Lung (tissue), 12 donors: ENCODE results near the gene CDH4. TPM values are rescaled to one million over a fixed set of nuclear protein-coding genes. Genes with fewer than 3 reads are reported as not detected.
A peak's percentile ranks its signal among the peaks of the same experiment; 100 is the strongest.

ENCODE experiments used
- ATAC-seq: fragments of 200-7000 bp; cut with Tn5 transposase; one replicate; pipeline ENCODE4 v1.9.1; 2020; ENCODE audit warnings: moderate number of reproducible peaks; ENCODE audit not compliant: insufficient read depth, low FRiP score
- DNase-seq, 3 donors: peaks; one replicate each; pipeline ENCODE4 v3.0.0-alpha.2; 2013 to 2017
- H3K27ac ChIP-seq, 2 donors: one replicate each; pipeline ENCODE4 v1.5.1; 2013; ENCODE audit warnings: mild to moderate bottlenecking in 2 of 2, moderate library complexity in 2 of 2, control low read depth in 1 of 2, inconsistent platforms in 1 of 2, low read depth in 1 of 2, low read length in 1 of 2
- H3K27me3 ChIP-seq, 3 donors: one replicate each; pipeline ENCODE4 v1.5.1; 2013; ENCODE audit warnings: low read length in 2 of 3; ENCODE audit not compliant: control insufficient read depth in 3 of 3, insufficient read depth in 3 of 3
- H3K36me3 ChIP-seq, 4 donors: one replicate each; pipeline ENCODE4 v1.5.1; 2013; ENCODE audit warnings: low read length in 4 of 4, mild to moderate bottlenecking in 1 of 4, moderate library complexity in 1 of 4; ENCODE audit not compliant: control insufficient read depth in 4 of 4, insufficient read depth in 4 of 4
- H3K4me1 ChIP-seq, 5 donors: one replicate each; pipeline ENCODE4 v1.5.1; 2013; ENCODE audit warnings: low read length in 5 of 5, mild to moderate bottlenecking in 2 of 5, moderate library complexity in 1 of 5; ENCODE audit not compliant: control insufficient read depth in 5 of 5, insufficient read depth in 5 of 5
- H3K4me3 ChIP-seq: one replicate; pipeline ENCODE4 v1.5.1; 2013; ENCODE audit warnings: mild to moderate bottlenecking, control low read depth, moderate library complexity
- H3K9ac ChIP-seq, 2 donors: one replicate each; pipeline ENCODE4 v1.5.1; 2013; ENCODE audit warnings: low read length in 2 of 2, control low read depth in 1 of 2; ENCODE audit not compliant: insufficient read depth in 1 of 2
- H3K9me3 ChIP-seq, 4 donors: one replicate each; pipeline ENCODE4 v1.5.1; 2013; ENCODE audit warnings: low read length in 3 of 4, mild to moderate bottlenecking in 1 of 4, moderate library complexity in 1 of 4; ENCODE audit not compliant: control insufficient read depth in 4 of 4, insufficient read depth in 3 of 4
- WGBS, 2 donors: extraction: QIAGEN DNeasy Blood & Tissue Kit; methylation state at CpG; one replicate each; pipeline ENCODE4 v1.1.7; 2013; 5-methylcytosine and 5-hydroxymethylcytosine counted together
- polyA plus RNA-seq, 2 donors: library from polyadenylated mRNA; stranded (reverse); fragments of 200-250 nt; gene quantifications; one replicate each; pipeline ENCODE4 v1.2.1, GENCODE V29; 2013
- total RNA-seq, 2 donors: library from RNA; depleted of rRNA in 1 of 2; stranded (reverse); fragments of >200 nt in 1 of 2; gene quantifications; one replicate each; pipeline ENCODE4 v1.2.1, GENCODE V29; 2014 to 2021
- TF ChIP-seq, protein P1 (sequence below): IDR thresholded peaks from 2 replicates; pipeline ENCODE4 v1.5.1; 2012; ENCODE audit warnings: mild to moderate bottlenecking; ENCODE audit errors: control extremely low read depth, extremely low read depth
- donor health status: control.
- donor health status: control.
- donor health status: Bipolar disorder and iron deficiency.
- donor health status: healthy.
- donor health status: DM: yes; HTN: yes; CAD: no.

CDH4 gene
- total and polyA plus RNA-seq, 4 donors = 0.10 to 2.1 (median 0.34) TPM

DNA sequence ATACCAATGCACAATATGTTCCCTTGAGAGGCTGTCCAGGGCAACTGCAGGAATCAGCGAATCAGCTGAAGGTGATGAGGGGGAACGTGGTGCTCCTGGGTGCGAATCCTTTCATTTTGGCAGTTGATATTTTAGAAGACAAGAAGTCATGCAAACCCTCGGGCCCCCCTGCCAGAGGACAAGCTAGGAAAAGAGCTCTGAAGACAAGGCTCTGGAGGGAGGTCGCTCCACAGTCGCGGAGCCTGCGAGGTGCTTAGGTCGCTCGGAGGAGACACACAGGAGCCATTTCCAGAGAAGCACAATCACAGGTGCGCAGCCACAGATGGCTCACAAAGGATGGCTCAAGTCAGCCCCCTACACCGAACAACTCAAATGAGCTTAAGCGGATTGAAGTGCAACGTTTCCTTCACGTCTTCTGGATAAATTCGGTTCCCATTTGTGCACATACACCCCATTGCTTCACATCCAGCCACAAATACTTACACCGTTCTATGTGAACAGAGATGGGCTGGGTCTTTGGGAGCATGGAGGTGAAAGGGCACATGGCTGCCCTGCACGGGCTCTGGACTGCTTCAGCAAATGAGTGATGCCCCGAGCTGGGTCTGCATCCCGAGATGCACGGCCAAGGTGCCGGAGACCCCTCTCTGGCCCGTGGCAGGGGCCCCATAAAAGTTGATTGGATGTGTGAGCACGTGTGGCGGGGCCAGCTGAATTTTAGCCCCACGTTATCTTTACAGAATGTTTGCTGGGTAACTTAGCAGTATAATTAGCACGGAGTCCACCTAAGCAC is 527.3 kb downstream of the CDH4 start:
- WGBS, 2 donors = 84 to 87% methylated on average over 27 of the region's 27 CpGs

DNA sequence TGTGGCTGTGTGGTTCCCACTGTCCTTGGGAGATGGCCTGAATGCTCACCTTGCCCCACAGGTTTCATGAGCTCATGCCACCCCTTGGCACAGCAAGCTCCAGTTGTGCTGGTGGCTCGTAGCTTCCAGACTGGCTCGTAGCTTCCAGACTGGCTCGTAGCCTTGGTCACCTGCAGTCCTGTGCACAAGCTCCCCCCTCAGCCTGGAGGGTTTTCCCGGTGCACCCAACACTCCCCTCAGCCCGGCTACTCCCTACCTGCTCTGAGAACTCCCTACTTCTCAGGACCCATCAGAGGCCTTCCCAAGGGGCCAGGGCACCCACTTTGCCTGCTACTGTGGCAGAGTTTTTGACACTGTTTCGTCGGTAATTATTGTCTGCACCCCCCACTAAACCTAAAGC is 528.0 kb downstream of the CDH4 start:
- H3K9me3 ChIP-seq = peaks cover 0 to 15% (median 2%) of the 10 kb centered on the region in 4 donors
- ATAC-seq = no peak
- H3K27me3 ChIP-seq = peaks cover 0 to 10% (median 0%) of the 10 kb centered on the region in 3 donors
- no peak overlapping the region for H3K4me3 ChIP-seq
- H3K27ac ChIP-seq = no peak overlapping the region
- WGBS, 2 donors = 84 to 89% methylated on average over 7 of the region's 7 CpGs
- no peaks in the 10 kb centered on the region for H3K36me3 ChIP-seq
- peak in 1 of 3 donors; percentile 7 for DNase-seq
- H3K4me1 ChIP-seq = no peaks in the 10 kb centered on the region
- H3K9ac ChIP-seq = no peak overlapping the region
- TF ChIP-seq, protein P1, sequence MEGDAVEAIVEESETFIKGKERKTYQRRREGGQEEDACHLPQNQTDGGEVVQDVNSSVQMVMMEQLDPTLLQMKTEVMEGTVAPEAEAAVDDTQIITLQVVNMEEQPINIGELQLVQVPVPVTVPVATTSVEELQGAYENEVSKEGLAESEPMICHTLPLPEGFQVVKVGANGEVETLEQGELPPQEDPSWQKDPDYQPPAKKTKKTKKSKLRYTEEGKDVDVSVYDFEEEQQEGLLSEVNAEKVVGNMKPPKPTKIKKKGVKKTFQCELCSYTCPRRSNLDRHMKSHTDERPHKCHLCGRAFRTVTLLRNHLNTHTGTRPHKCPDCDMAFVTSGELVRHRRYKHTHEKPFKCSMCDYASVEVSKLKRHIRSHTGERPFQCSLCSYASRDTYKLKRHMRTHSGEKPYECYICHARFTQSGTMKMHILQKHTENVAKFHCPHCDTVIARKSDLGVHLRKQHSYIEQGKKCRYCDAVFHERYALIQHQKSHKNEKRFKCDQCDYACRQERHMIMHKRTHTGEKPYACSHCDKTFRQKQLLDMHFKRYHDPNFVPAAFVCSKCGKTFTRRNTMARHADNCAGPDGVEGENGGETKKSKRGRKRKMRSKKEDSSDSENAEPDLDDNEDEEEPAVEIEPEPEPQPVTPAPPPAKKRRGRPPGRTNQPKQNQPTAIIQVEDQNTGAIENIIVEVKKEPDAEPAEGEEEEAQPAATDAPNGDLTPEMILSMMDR = no peak

More for the DNA sequence above, 527.3 kb downstream of the CDH4 start:
- Histone ChIP-seq H3K4me3 (no peak overlapping the region), H3K9ac (no peak overlapping the region), H3K27me3 (peaks cover 0 to 10% (median 0%) of the 10 kb centered on the region in 3 donors), H3K9me3 (peaks cover 0 to 11% (median 2%) of the 10 kb centered on the region in 4 donors), H3K27ac (no peak overlapping the region), H3K4me1 (no peaks in the 10 kb centered on the region), H3K36me3 (no peaks in the 10 kb centered on the region)
- no peak for ATAC-seq
- TF ChIP-seq, protein P1 = no peak
- no peak for DNase-seq

DNA sequence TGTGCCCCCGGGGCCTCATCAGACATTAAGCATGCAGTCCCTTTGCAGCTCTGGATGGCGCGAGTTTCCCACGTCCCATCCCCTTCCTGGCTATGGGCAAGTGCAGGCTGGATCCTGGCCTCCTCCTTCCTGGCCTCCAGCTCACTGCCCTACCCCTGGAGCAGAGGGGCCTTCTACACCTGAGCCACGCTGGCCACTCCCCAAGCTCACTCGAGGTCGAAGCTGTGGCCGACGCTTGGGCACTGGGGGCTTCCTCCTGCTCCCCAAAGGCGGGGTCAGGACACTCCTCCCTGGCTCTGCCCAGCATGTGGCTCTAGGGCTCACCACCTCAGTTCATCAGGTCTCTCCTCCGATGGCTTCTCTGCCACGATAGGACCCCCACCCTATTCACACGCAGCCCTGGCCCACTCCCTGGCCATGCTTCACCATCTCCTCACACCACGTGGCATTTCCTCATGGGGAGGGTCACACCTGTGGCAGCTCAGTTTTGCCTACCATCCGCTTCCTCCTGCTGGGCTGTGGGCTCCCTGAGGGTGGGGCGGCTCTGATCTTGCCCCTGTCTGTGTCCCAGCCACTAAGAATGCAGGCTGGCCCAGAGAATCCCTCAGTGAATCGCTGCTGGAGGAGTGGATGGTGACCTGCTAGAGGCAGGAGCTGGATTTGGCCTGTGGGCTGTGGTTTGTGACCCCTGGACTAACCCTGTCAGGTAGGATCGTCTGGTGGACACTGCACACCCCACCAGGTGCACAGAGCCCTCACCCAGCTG is 532.9 kb downstream of the CDH4 start:
- TF ChIP-seq, protein P1 = no peak
- no peak for DNase-seq
- WGBS, 2 donors = 81 to 89% methylated on average over 18 of the region's 18 CpGs

More for the DNA sequence above, 532.9 kb downstream of the CDH4 start:
- Histone ChIP-seq H3K4me1 (no peaks in the 10 kb centered on the region), H3K9me3 (peaks cover 0 to 10% (median 2%) of the 10 kb centered on the region in 4 donors), H3K36me3 (no peaks in the 10 kb centered on the region), H3K9ac (no peak overlapping the region), H3K4me3 (no peak overlapping the region), H3K27ac (no peak overlapping the region), H3K27me3 (peaks cover 0 to 5% (median 4%) of the 10 kb centered on the region in 3 donors)
- ATAC-seq = no peak
